IMR-90 (cell line): ENCODE results near the gene DNAJC12. TPM values are rescaled to one million over a fixed set of nuclear protein-coding genes. Genes with fewer than 3 reads are reported as not detected.

ENCODE experiments used
- polyA plus RNA-seq, 3 experiments: library from polyadenylated mRNA; depleted of rRNA; stranded (reverse); fragments of >200 nt; gene quantifications; 2 replicates each; pipeline ENCODE4 v1.2.3, GENCODE V29; 2012; ENCODE audit warnings: low replicate concordance in 1 of 3
- total RNA-seq: library from RNA; depleted of rRNA; stranded (reverse); fragments of >200 nt; gene quantifications from 2 replicates; pipeline ENCODE4 v1.2.3, GENCODE V29; 2012
- TF ChIP-seq, protein P1 (sequence below): fragments of 150-350 bp; IDR thresholded peaks from 2 replicates; pipeline ENCODE4 v1.6.1; 2016; ENCODE audit warnings: low read depth, mild to moderate bottlenecking, low read length, moderate library complexity, borderline replicate concordance

DNAJC12 gene
- total and polyA plus RNA-seq, 2 of the 4 experiments (the other 2 are of a cell fraction), result 2.3 to 2.9 TPM

DNA sequence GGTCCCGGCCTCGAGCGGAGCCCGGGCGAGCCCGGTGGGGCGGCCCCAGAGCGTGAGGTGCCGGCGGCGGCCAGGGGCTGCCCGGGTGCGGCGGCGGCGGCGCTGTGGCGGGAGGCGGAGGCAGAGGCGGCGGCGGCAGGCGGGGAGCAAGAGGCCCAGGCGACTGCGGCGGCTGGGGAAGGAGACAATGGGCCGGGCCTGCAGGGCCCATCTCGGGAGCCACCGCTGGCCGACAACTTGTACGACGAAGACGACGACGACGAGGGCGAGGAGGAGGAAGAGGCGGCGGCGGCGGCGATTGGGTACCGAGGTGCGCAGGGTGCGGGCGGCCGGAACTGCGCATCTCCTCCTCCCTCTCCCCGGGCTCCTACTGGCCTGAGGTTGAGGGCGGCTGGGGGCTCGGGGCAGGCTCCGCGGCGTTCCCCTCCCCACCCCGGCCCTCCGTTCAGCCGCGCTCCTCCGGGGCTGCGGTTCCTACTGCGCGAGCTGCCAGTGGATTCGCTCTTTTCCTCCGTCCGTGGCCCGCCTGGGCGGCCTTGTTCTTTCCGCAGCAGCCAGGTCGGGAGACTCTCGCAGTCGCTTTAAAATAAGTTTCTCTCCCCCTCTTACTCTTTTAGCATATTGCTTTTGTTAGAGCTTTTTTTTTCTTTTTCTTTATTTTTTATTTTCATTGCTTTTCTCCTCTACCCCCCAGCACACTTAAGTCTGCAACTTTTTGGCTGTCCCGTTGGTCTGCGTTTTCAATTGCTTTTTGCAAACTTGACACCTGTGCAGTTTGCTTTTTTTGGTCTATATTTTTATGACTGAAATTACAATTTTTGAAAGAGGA lies 47.1 kb upstream of the DNAJC12 start (continued):
- TF ChIP-seq, protein P1, sequence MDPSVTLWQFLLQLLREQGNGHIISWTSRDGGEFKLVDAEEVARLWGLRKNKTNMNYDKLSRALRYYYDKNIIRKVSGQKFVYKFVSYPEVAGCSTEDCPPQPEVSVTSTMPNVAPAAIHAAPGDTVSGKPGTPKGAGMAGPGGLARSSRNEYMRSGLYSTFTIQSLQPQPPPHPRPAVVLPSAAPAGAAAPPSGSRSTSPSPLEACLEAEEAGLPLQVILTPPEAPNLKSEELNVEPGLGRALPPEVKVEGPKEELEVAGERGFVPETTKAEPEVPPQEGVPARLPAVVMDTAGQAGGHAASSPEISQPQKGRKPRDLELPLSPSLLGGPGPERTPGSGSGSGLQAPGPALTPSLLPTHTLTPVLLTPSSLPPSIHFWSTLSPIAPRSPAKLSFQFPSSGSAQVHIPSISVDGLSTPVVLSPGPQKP, result no peak
